Activated T-cell treated with anti-CD3 and anti-CD28 coated beads for 1 hour (primary cell): Measurements from ENCODE around the gene ATP8A2.

Source experiments
- DNase-seq: peaks from one replicate; pipeline ENCODE4 v3.0.0-alpha.2; 2020; ENCODE audit warnings: low read depth

ATP8A2 gene

GRCh38 chr13:26074706-26075105 lies 702.9 kb downstream of the ATP8A2 start:
- DNase-seq, result no peak
